Activated CD4-positive, alpha-beta T cell treated with anti-CD3 and anti-CD28 coated beads for 36 hours (primary cell): ENCODE results near the gene ATE1. TPM values are rescaled to one million over a fixed set of nuclear protein-coding genes. Genes with fewer than 3 reads are reported as not detected.
"Not testable (repeated sequence)": the region's sequence is repeated elsewhere in the genome, so short reads cannot be mapped to it uniquely, and the experiment has no call there.

ENCODE experiments used
- ATAC-seq: fragments of 200-7000 bp; cut with Tn5 transposase; one replicate; pipeline ENCODE4 v1.10.0; 2021; ENCODE audit warnings: mild to moderate bottlenecking, moderate library complexity
- CTCF ChIA-PET: fragments of 350-600 bp; sonication (Branson Sonifier 250); formaldehyde crosslinking; loops from one replicate; lab custom pipeline; 2021; ENCODE audit warnings: antibody characterized with exemption; lab: Charles Lee
- POLR2A ChIA-PET: fragments of 350-600 bp; sonication (Branson Sonifier 250); formaldehyde crosslinking; loops from one replicate; lab custom pipeline; 2021; ENCODE audit warnings: antibody characterized with exemption, inconsistent platforms; lab: Charles Lee
- DNase-seq: peaks from one replicate; pipeline ENCODE4 v3.0.0-alpha.2; 2020
- H3K27ac Mint-ChIP-seq: one replicate; pipeline ENCODE4 v1.8.0; 2021; ENCODE audit warnings: mixed read lengths
- H3K27me3 Mint-ChIP-seq: one replicate; pipeline ENCODE4 v1.8.0; 2021; ENCODE audit warnings: mixed read lengths
- H3K36me3 Mint-ChIP-seq: one replicate; pipeline ENCODE4 v1.8.0; 2021; ENCODE audit warnings: low read depth, mixed read lengths
- H3K4me1 Mint-ChIP-seq: one replicate; pipeline ENCODE4 v1.8.0; 2021; ENCODE audit warnings: mixed read lengths
- H3K4me3 Mint-ChIP-seq: one replicate; pipeline ENCODE4 v1.8.0; 2021; ENCODE audit warnings: mild to moderate bottlenecking, moderate library complexity, mixed read lengths
- H3K9me3 Mint-ChIP-seq: one replicate; pipeline ENCODE4 v1.8.0; 2021; ENCODE audit warnings: low read depth, mixed read lengths
- intact Hi-C, 2 experiments: fragments of 100-400 bp; cut with DNase I in 1 of 2; cut with micrococcal nuclease in 1 of 2; formaldehyde crosslinking; loops; one replicate each; pipeline versions ENCODE4 v1.14.2 to v1.15.1; 2022 to 2024; cut with DNase I, micrococcal nuclease
- total RNA-seq, 2 experiments: library from RNA; stranded (reverse); gene quantifications; one replicate each; pipeline ENCODE4 v1.2.3, GENCODE V29; 2021

ATE1 gene
- 10 to 100 TPM; 23.2 to 23.9 TPM for total RNA-seq

- ChIA-PET POLR2A (interaction anchor here (0.7 kb wide), 1 partner anchor 1493 kb away, joined by 4 read pairs; no protein-coding TSS in a partner anchor), CTCF (interaction anchor here (0.9 kb wide), 1 partner anchor 181 kb away, joined by 3 read pairs; no protein-coding TSS in a partner anchor)
- intact Hi-C loops = loop anchor here (1.0 to 10.0 kb wide), 9 partner anchors 46 to 1227 kb away; partner anchors contain the start of genes BUB3 (in 1 of the 2), C10orf88 (in 1 of the 2), FAM24B (in 1 of the 2) and IKZF5 (in 1 of the 2)
- peaks cover 20% of the 10 kb centered on the region for H3K4me1 Mint-ChIP-seq
- peak within 1 kb of the TSS; percentile 88 for H3K4me3 Mint-ChIP-seq
- ATAC-seq = peak; percentile 94
- H3K36me3 Mint-ChIP-seq = peaks cover 13% of the 10 kb centered on the region
- no peaks in the 10 kb centered on the region for H3K27me3 Mint-ChIP-seq
- no peaks in the 10 kb centered on the region for H3K9me3 Mint-ChIP-seq
- H3K27ac Mint-ChIP-seq = peak within 1 kb of the TSS; percentile 96
- DNase-seq = peak; percentile 89
Observed at GRCh38 chr10:121927841-121928527, at the start of gene ATE1. Gene ATE1 (minus strand): TSS chr10:121928031. CDS start chr10:121927949, 82 bp downstream.

GRCh38 chr10:121976607-121977006 lies 48.8 kb upstream of the ATE1 start:
- ChIA-PET POLR2A (no interaction called here), CTCF (no interaction called here)
- DNase-seq (no peak), ATAC-seq (no peak)
- peaks cover 7% of the 10 kb centered on the region for H3K9me3 Mint-ChIP-seq
- H3K4me1 Mint-ChIP-seq = peaks cover 19% of the 10 kb centered on the region
- no peak overlapping the region for H3K27ac Mint-ChIP-seq
- peaks cover 15% of the 10 kb centered on the region for H3K36me3 Mint-ChIP-seq
- intact Hi-C loops = loop anchor here in 1 of 2 experiments (10.0 kb wide), 3 partner anchors 398 to 1178 kb away; partner anchors contain the start of genes BUB3, C10orf88 and PLEKHA1
- H3K27me3 Mint-ChIP-seq = no peaks in the 10 kb centered on the region
- H3K4me3 Mint-ChIP-seq = no peak overlapping the region

GRCh38 chr10:121975295-121976086 lies 47.7 kb upstream of the ATE1 start:
- H3K4me3 Mint-ChIP-seq = peak overlapping the region; percentile 81
- H3K36me3 Mint-ChIP-seq = peaks cover 24% of the 10 kb centered on the region
- peak overlapping the region; percentile 42 for H3K27ac Mint-ChIP-seq
- ChIA-PET POLR2A (no interaction called here), CTCF (no interaction called here)
- intact Hi-C loops = loop anchor here (2.0 to 10.0 kb wide), 4 partner anchors 47 to 1179 kb away; partner anchors contain the start of genes ATE1 (in 1 of the 2), BUB3 (in 1 of the 2), C10orf88 (in 1 of the 2) and PLEKHA1 (in 1 of the 2)
- H3K9me3 Mint-ChIP-seq = peaks cover 7% of the 10 kb centered on the region
- peaks cover 19% of the 10 kb centered on the region for H3K4me1 Mint-ChIP-seq
- H3K27me3 Mint-ChIP-seq = no peaks in the 10 kb centered on the region
- DNase-seq (no peak), ATAC-seq (peak; percentile 17)

GRCh38 chr10:121974535-121975294 lies 46.9 kb upstream of the ATE1 start, which contains the start of gene NSMCE4A:
Gene NSMCE4A (minus strand): TSS chr10:121975217. CDS start chr10:121975165, 52 bp downstream.
- peak; percentile 87 for ATAC-seq
- ChIA-PET POLR2A (no interaction called here), CTCF (no interaction called here)
- H3K36me3 Mint-ChIP-seq = peaks cover 25% of the 10 kb centered on the region
- peak within 1 kb of the TSS; percentile 81 for H3K4me3 Mint-ChIP-seq
- H3K27ac Mint-ChIP-seq = peak within 1 kb of the TSS; percentile 42
- peaks cover 19% of the 10 kb centered on the region for H3K4me1 Mint-ChIP-seq
- peak; percentile 85 for DNase-seq
- intact Hi-C loops = loop anchor here (1.0 to 10.0 kb wide), 5 partner anchors 46 to 1180 kb away; partner anchors contain the start of genes ATE1 (in 2 of the 2), BUB3 (in 1 of the 2), C10orf88 (in 1 of the 2) and PLEKHA1 (in 1 of the 2)
- H3K27me3 Mint-ChIP-seq = no peaks in the 10 kb centered on the region
- peaks cover 7% of the 10 kb centered on the region for H3K9me3 Mint-ChIP-seq

GRCh38 chr10:121974019-121974534 lies 46.2 kb upstream of the ATE1 start:
- peak overlapping the region; percentile 8 for H3K27ac Mint-ChIP-seq
- intact Hi-C loops = loop anchor here (1.0 to 10.0 kb wide), 5 partner anchors 45 to 1181 kb away; partner anchors contain the start of genes ATE1 (in 2 of the 2), BUB3 (in 1 of the 2), C10orf88 (in 1 of the 2) and PLEKHA1 (in 1 of the 2)
- H3K27me3 Mint-ChIP-seq = no peaks in the 10 kb centered on the region
- peaks cover 7% of the 10 kb centered on the region for H3K9me3 Mint-ChIP-seq
- H3K36me3 Mint-ChIP-seq = peaks cover 25% of the 10 kb centered on the region
- POLR2A ChIA-PET = no interaction called here
- CTCF ChIA-PET = no interaction called here
- peak overlapping the region; percentile 81 for H3K4me3 Mint-ChIP-seq
- no peak for ATAC-seq
- DNase-seq = no peak
- peaks cover 19% of the 10 kb centered on the region for H3K4me1 Mint-ChIP-seq

GRCh38 chr10:121969086-121969485 lies 41.3 kb upstream of the ATE1 start:
- DNase-seq, H3K9me3 Mint-ChIP-seq: not testable (repeated sequence)
- CTCF ChIA-PET = interaction anchor here (0.8 kb wide), 1 partner anchor 285 kb away, joined by 3 read pairs; no protein-coding TSS in a partner anchor

GRCh38 chr10:121965996-121966395 lies 38.2 kb upstream of the ATE1 start:
- ChIA-PET POLR2A (interaction anchor here (1.2 kb wide), 1 partner anchor 14 kb away, joined by 3 read pairs; no protein-coding TSS in a partner anchor), CTCF (no interaction called here)
- H3K36me3 Mint-ChIP-seq = peaks cover 37% of the 10 kb centered on the region
- intact Hi-C loops = no loop called here
- H3K27ac Mint-ChIP-seq = no peak overlapping the region
- H3K4me3 Mint-ChIP-seq = no peak overlapping the region
- no peaks in the 10 kb centered on the region for H3K27me3 Mint-ChIP-seq
- DNase-seq (no peak), ATAC-seq (no peak)
- H3K9me3 Mint-ChIP-seq = no peaks in the 10 kb centered on the region
- H3K4me1 Mint-ChIP-seq = no peaks in the 10 kb centered on the region

More at GRCh38 chr10:121969086-121969485, 41.3 kb upstream of the ATE1 start:
- ATAC-seq, intact Hi-C loops, H3K27me3 Mint-ChIP-seq, POLR2A ChIA-PET, H3K27ac Mint-ChIP-seq, H3K4me3 Mint-ChIP-seq: not testable (repeated sequence)
- peaks cover 16% of the 10 kb centered on the region for H3K4me1 Mint-ChIP-seq
- peaks cover 48% of the 10 kb centered on the region for H3K36me3 Mint-ChIP-seq

GRCh38 chr10:121961456-121961855 lies 33.6 kb upstream of the ATE1 start:
- H3K36me3 Mint-ChIP-seq = peaks cover 33% of the 10 kb centered on the region
- H3K4me1 Mint-ChIP-seq = peaks cover 14% of the 10 kb centered on the region
- no peak overlapping the region for H3K4me3 Mint-ChIP-seq
- ChIA-PET CTCF (interaction anchor here (0.5 to 1.1 kb wide), 2 partner anchors 11 to 475 kb away, joined by 3 read pairs; no protein-coding TSS in a partner anchor), POLR2A (no interaction called here)
- no peaks in the 10 kb centered on the region for H3K9me3 Mint-ChIP-seq
- H3K27me3 Mint-ChIP-seq = no peaks in the 10 kb centered on the region
- intact Hi-C loops = no loop called here
- no peak overlapping the region for H3K27ac Mint-ChIP-seq
- no peak for ATAC-seq
- DNase-seq = no peak

GRCh38 chr10:121959671-121960070 lies 31.8 kb upstream of the ATE1 start:
- peaks cover 19% of the 10 kb centered on the region for H3K4me1 Mint-ChIP-seq
- no peaks in the 10 kb centered on the region for H3K9me3 Mint-ChIP-seq
- peak; percentile 74 for ATAC-seq
- no peaks in the 10 kb centered on the region for H3K27me3 Mint-ChIP-seq
- ChIA-PET CTCF (no interaction called here), POLR2A (no interaction called here)
- intact Hi-C loops = no loop called here
- H3K36me3 Mint-ChIP-seq = peaks cover 31% of the 10 kb centered on the region
- H3K4me3 Mint-ChIP-seq = no peak overlapping the region
- DNase-seq = no peak
- no peak overlapping the region for H3K27ac Mint-ChIP-seq
